CD8-positive, alpha-beta memory T cell (primary cell): ENCODE results near the gene GTPBP2. TPM values are rescaled to one million over a fixed set of nuclear protein-coding genes. Genes with fewer than 3 reads are reported as not detected.
A peak's percentile ranks its signal among the peaks of the same experiment; 100 is the strongest.

Source experiments
- CTCF ChIA-PET: fragments of 350-600 bp; sonication (Branson Sonifier 250); formaldehyde crosslinking; loops from one replicate; lab custom pipeline; 2021; ENCODE audit warnings: antibody characterized with exemption; lab: Charles Lee
- POLR2A ChIA-PET: fragments of 350-600 bp; sonication (Branson Sonifier 250); formaldehyde crosslinking; loops from one replicate; lab custom pipeline; 2021; ENCODE audit warnings: antibody characterized with exemption; lab: Charles Lee
- DNase-seq, 5 donors: peaks; one replicate each; pipeline versions ENCODE4 v3.0.0 to v3.0.0-alpha.2; 2020 to 2022; ENCODE audit warnings: mixed read lengths in 1 of 5
- H3K27ac ChIP-seq: one replicate; pipeline ENCODE4 v1.7.0; 2013; ENCODE audit warnings: low read depth, mild to moderate bottlenecking, low read length, moderate library complexity
- H3K27me3 ChIP-seq: 2 replicates; pipeline ENCODE4 v1.7.0; 2013; ENCODE audit warnings: low read length, mild to moderate bottlenecking; ENCODE audit not compliant: insufficient read depth, poor library complexity, severe bottlenecking
- H3K36me3 ChIP-seq: 2 replicates; pipeline ENCODE4 v1.7.0; 2013; ENCODE audit warnings: mild to moderate bottlenecking, low read length, moderate library complexity; ENCODE audit not compliant: insufficient read depth
- H3K4me1 ChIP-seq: 2 replicates; pipeline ENCODE4 v1.7.0; 2013; ENCODE audit warnings: mild to moderate bottlenecking, low read length, moderate library complexity; ENCODE audit not compliant: insufficient read depth
- H3K4me3 ChIP-seq: 2 replicates; pipeline ENCODE4 v1.7.0; 2013; ENCODE audit warnings: mild to moderate bottlenecking, low read length
- H3K9me3 ChIP-seq: 2 replicates; pipeline ENCODE4 v1.7.0; 2013; ENCODE audit warnings: mild to moderate bottlenecking, low read length
- H3K27ac Mint-ChIP-seq, 8 donors: one replicate each; pipeline ENCODE4 v1.8.0; 2020 to 2021; ENCODE audit warnings: mixed read lengths in 8 of 8, mild to moderate bottlenecking in 6 of 8, inconsistent platforms in 3 of 8, moderate library complexity in 3 of 8
- H3K27me3 Mint-ChIP-seq, 2 donors: one replicate each; pipeline ENCODE4 v1.8.0; 2020 to 2021; ENCODE audit warnings: mixed read lengths in 2 of 2, mild to moderate bottlenecking in 1 of 2, moderate library complexity in 1 of 2
- H3K36me3 Mint-ChIP-seq, 3 donors: one replicate each; pipeline ENCODE4 v1.8.0; 2020 to 2021; ENCODE audit warnings: mixed read lengths in 3 of 3, inconsistent platforms in 1 of 3, mild to moderate bottlenecking in 1 of 3
- H3K4me1 Mint-ChIP-seq, 3 donors: one replicate each; pipeline ENCODE4 v1.8.0; 2020 to 2021; ENCODE audit warnings: mixed read lengths in 3 of 3, inconsistent platforms in 1 of 3, mild to moderate bottlenecking in 1 of 3
- H3K4me3 Mint-ChIP-seq, 7 donors: one replicate each; pipeline ENCODE4 v1.8.0; 2020 to 2021; ENCODE audit warnings: mixed read lengths in 7 of 7, mild to moderate bottlenecking in 6 of 7, moderate library complexity in 4 of 7, inconsistent platforms in 2 of 7
- H3K9me3 Mint-ChIP-seq, 5 donors: one replicate each; pipeline ENCODE4 v1.8.0; 2020 to 2022; ENCODE audit warnings: mixed read lengths in 5 of 5, mild to moderate bottlenecking in 3 of 5, moderate library complexity in 2 of 5, inconsistent platforms in 1 of 5
- polyA plus RNA-seq: library from polyadenylated mRNA; unstranded; fragments of 300-500 nt; fragmentation: Illumina TruSeq; gene quantifications from one replicate; pipeline ENCODE4 v1.2.3, GENCODE V29; 2021
- total RNA-seq, 2 experiments: library from RNA; stranded (reverse); gene quantifications; one replicate each; pipeline ENCODE4 v1.2.3, GENCODE V29; 2021

The GTPBP2 gene
- total and polyA plus RNA-seq, 3 experiments from 2014 or later, result 3.9 to 45.4 (median 44.2) TPM

DNA sequence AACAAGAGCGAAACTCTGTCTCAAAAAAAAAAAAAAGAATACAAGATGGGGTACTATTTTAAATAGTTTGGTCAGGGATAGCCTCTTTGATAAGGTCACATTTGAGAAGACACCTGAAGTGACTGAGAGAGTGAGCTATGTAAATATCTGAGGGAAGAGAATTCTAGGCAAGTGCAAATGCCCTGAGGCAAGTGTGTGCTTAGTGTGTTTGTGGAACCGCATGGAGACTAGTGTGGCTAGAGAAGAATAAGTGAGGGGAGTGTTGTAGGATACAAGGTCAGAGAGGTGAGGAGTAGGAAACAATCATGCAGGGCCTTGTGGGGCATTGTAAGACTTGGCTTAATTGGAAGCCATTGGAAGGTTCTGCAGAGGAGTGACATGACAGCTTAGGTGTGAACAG, 19.2 kb upstream of the GTPBP2 start:
- POLR2A ChIA-PET, result no interaction called here
- H3K4me3 Mint-ChIP-seq, result no peak overlapping the region

DNA sequence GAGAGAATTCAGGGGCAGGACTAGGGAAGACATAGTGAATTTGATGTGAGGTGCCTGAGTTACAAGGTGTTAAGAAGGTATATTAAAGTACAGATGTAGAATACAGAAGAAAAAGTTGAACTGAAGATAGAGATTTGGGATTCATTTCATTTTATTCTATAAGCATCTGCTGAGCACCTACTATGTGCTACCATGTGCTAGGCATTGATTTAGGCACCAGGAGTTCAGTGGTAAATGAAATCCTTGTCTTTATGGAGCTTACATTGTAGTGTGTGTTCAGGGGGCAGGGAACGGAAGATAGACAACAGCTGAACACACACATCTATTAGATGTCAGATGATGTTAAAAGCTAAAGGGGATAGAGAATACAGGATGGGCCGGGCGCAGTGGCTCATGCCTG, 18.5 kb upstream of the GTPBP2 start:
- peaks cover 9 to 19% (median 14%) of the 10 kb centered on the region in 3 donors for H3K4me1 Mint-ChIP-seq
- ChIA-PET POLR2A (no interaction called here), CTCF (no interaction called here)
- Histone ChIP-seq H3K4me3 (no peak overlapping the region), H3K27ac (no peak overlapping the region), H3K27me3 (no peaks in the 10 kb centered on the region), H3K36me3 (no peaks in the 10 kb centered on the region), H3K9me3 (no peaks in the 10 kb centered on the region), H3K4me1 (peaks cover 4% of the 10 kb centered on the region)
- no peaks in the 10 kb centered on the region for H3K27me3 Mint-ChIP-seq
- DNase-seq, result no peak
- no peak overlapping the region for H3K27ac Mint-ChIP-seq
- no peaks in the 10 kb centered on the region for H3K9me3 Mint-ChIP-seq
- peaks cover 0 to 8% (median 4%) of the 10 kb centered on the region in 3 donors for H3K36me3 Mint-ChIP-seq
- H3K4me3 Mint-ChIP-seq, result no peak overlapping the region

More for the DNA sequence above, 19.2 kb upstream of the GTPBP2 start:
- no peak overlapping the region for H3K27ac Mint-ChIP-seq
- H3K36me3 Mint-ChIP-seq, result peaks cover 0 to 2% (median 0%) of the 10 kb centered on the region in 3 donors
- H3K4me1 ChIP-seq, result peaks cover 4% of the 10 kb centered on the region
- no peak overlapping the region for H3K27ac ChIP-seq
- no peaks in the 10 kb centered on the region for H3K27me3 ChIP-seq
- no peaks in the 10 kb centered on the region for H3K9me3 ChIP-seq
- H3K9me3 Mint-ChIP-seq, result no peaks in the 10 kb centered on the region
- DNase-seq, result no peak
- H3K27me3 Mint-ChIP-seq, result no peaks in the 10 kb centered on the region
- CTCF ChIA-PET, result no interaction called here
- no peaks in the 10 kb centered on the region for H3K36me3 ChIP-seq
- H3K4me3 ChIP-seq, result no peak overlapping the region
- H3K4me1 Mint-ChIP-seq, result peaks cover 9 to 18% (median 14%) of the 10 kb centered on the region in 3 donors

DNA sequence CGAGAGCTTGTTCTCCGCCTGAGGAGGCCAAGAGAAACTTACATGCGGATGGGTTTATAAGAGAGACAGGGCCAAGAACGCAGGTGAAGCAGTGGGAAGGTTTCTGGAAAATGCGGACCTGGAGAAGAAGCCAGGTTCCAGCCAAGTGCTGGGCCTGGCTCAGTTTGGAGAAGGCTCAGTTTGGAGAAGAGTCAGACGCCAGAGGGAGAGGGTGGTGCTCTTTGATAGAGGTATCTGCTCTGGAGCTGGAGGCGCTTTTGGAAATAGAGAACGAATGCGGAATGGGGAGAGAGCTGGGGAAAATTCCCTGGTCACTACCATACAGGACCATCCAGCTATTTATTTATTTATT, 16.5 kb upstream of the GTPBP2 start:
- peak overlapping the region in 6 of 8 donors; percentile 41 to 79 (median 73) for H3K27ac Mint-ChIP-seq
- no peak overlapping the region for H3K27ac ChIP-seq
- CTCF ChIA-PET, result interaction anchor here (1.0 to 1.6 kb wide), 2 partner anchors 9 to 21 kb away, joined by 3 to 6 read pairs; partner anchors contain the start of gene MAD2L1BP

DNA sequence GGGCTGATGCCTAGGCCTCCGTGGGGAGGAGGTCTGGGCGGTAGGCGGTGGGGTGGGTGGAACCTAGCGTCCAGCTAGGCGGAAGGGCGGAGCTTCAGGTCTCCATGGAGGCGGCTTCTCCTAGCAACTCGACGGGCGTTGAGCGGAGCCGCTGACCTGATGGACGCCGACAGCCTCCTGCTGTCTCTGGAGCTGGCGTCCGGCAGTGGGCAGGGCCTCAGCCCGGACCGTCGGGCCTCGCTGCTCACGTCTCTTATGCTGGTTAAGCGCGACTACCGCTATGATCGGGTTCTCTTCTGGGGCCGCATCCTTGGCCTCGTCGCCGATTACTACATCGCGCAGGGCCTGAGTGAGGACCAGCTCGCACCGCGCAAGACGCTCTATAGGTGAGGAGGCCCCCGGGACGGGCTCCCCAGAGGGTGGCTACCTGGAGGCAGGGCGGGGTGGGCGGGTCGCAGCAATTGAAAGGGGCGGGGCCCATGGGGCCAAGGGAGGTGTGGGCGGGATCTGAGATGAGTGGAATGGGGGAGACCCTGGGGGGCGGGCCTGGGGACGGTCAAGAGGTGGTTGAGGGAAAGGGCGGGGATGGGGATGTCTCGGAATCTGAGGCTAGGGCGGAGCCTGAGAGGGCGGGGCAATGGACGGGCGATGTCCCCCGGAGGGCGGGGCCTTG, 16.0 kb upstream of the GTPBP2 start, which contains the start of gene RSPH9:
RSPH9 (plus strand) TSS at position 97 of the 673 bp plus-strand sequence; CDS start at position 160, 63 bp downstream.
- Histone ChIP-seq H3K27ac (no peak within 1 kb of the TSS), H3K9me3 (no peaks in the 10 kb centered on the region), H3K27me3 (no peaks in the 10 kb centered on the region), H3K36me3 (peaks cover 12% of the 10 kb centered on the region), H3K4me1 (peaks cover 4% of the 10 kb centered on the region), H3K4me3 (peak within 1 kb of the TSS; percentile 50)
- Mint-ChIP-seq H3K27me3 (no peaks in the 10 kb centered on the region), H3K36me3 (peaks cover 0 to 26% (median 9%) of the 10 kb centered on the region in 3 donors), H3K4me1 (peaks cover 18 to 31% (median 23%) of the 10 kb centered on the region in 3 donors), H3K4me3 (peak within 1 kb of the TSS; percentile 2 to 81 (median 66)), H3K27ac (peak within 1 kb of the TSS in 6 of 8 donors; percentile 41 to 79 (median 73)), H3K9me3 (no peaks in the 10 kb centered on the region)
- DNase-seq, result peak; percentile 27 to 73 (median 45)
- ChIA-PET CTCF (interaction anchor here (1.0 to 1.6 kb wide), 3 partner anchors 9 to 21 kb away, joined by 3 to 6 read pairs (median 3); partner anchors contain the start of genes GTPBP2 and MAD2L1BP), POLR2A (no interaction called here)

More for the DNA sequence above, 16.5 kb upstream of the GTPBP2 start:
- peaks cover 7% of the 10 kb centered on the region for H3K36me3 ChIP-seq
- no peaks in the 10 kb centered on the region for H3K9me3 ChIP-seq
- POLR2A ChIA-PET, result no interaction called here
- Mint-ChIP-seq H3K4me3 (peak overlapping the region; percentile 2 to 81 (median 66)), H3K36me3 (peaks cover 0 to 21% (median 9%) of the 10 kb centered on the region in 3 donors), H3K27me3 (no peaks in the 10 kb centered on the region), H3K9me3 (no peaks in the 10 kb centered on the region), H3K4me1 (peaks cover 13 to 27% (median 18%) of the 10 kb centered on the region in 3 donors)
- H3K27me3 ChIP-seq, result no peaks in the 10 kb centered on the region
- H3K4me3 ChIP-seq, result peak overlapping the region; percentile 50
- peaks cover 4% of the 10 kb centered on the region for H3K4me1 ChIP-seq
- no peak for DNase-seq

DNA sequence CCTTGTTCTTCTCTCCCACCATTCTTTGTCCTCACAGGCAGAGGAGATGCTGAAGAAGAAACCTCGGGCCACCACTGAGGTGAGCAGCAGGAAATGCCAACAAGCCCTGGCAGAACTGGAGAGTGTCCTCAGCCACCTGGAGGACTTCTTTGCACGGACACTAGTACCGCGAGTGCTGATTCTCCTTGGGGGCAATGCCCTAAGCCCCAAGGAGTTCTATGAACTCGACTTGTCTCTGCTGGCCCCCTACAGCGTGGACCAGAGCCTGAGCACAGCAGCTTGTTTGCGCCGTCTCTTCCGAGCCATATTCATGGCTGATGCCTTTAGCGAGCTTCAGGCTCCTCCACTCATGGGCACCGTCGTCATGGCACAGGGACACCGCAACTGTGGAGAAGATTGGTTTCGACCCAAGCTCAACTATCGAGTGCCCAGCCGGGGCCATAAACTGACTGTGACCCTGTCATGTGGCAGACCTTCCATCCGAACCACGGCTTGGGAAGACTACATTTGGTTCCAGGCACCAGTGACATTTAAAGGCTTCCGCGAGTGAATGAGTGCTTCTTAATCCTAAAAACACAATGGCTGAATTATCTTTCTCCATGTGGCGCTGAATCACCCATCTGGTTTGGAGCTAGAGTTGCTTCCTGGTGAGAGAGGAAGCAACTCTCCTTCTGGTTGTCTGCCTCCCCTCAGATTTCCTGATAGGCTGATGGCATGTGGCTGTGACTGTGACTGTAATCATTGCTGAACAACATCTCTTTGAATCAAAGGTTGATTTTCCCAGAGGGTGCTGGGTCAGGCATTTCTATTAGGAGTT, 11.1 kb upstream of the GTPBP2 start:
- peak overlapping the region; percentile 24 for H3K27ac ChIP-seq
- no peaks in the 10 kb centered on the region for H3K27me3 ChIP-seq
- Mint-ChIP-seq H3K36me3 (peaks cover 0 to 57% (median 16%) of the 10 kb centered on the region in 3 donors), H3K27me3 (peaks cover 0 to 6% of the 10 kb centered on the region in 2 donors), H3K4me1 (peaks cover 38 to 70% (median 52%) of the 10 kb centered on the region in 3 donors), H3K27ac (peak overlapping the region in 1 of 8 donors; percentile 62), H3K9me3 (no peaks in the 10 kb centered on the region), H3K4me3 (peak overlapping the region in 3 of 7 donors; percentile 10 to 85 (median 32))
- no peak for DNase-seq
- peaks cover 24% of the 10 kb centered on the region for H3K36me3 ChIP-seq
- POLR2A ChIA-PET, result no interaction called here
- H3K4me1 ChIP-seq, result peaks cover 24% of the 10 kb centered on the region
- H3K4me3 ChIP-seq, result no peak overlapping the region
- no peaks in the 10 kb centered on the region for H3K9me3 ChIP-seq
- CTCF ChIA-PET, result no interaction called here

DNA sequence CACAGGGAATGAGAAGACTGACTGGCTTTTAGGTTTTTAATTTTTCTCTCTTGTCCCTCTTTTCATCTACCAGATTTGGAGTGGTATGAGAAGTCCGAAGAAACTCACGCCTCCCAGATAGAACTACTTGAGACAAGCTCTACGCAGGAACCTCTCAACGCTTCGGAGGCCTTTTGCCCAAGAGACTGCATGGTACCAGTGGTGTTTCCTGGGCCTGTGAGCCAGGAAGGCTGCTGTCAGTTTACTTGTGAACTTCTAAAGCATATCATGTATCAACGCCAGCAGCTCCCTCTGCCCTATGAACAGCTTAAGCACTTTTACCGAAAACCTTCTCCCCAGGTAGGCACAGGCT, 7.2 kb upstream of the GTPBP2 start:
- Mint-ChIP-seq H3K9me3 (no peaks in the 10 kb centered on the region), H3K27ac (peak overlapping the region; percentile 94 to 99 (median 96)), H3K36me3 (peaks cover 0 to 41% (median 8%) of the 10 kb centered on the region in 3 donors), H3K4me1 (peaks cover 38 to 60% (median 51%) of the 10 kb centered on the region in 3 donors), H3K27me3 (peaks cover 0 to 8% of the 10 kb centered on the region in 2 donors), H3K4me3 (peak overlapping the region; percentile 96 to 100 (median 97))
- peak overlapping the region; percentile 94 for H3K4me3 ChIP-seq
- peaks cover 19% of the 10 kb centered on the region for H3K36me3 ChIP-seq
- no peaks in the 10 kb centered on the region for H3K27me3 ChIP-seq
- DNase-seq, result no peak
- no peaks in the 10 kb centered on the region for H3K9me3 ChIP-seq
- CTCF ChIA-PET, result interaction anchor here (1.3 to 2.7 kb wide), 3 partner anchors 9 to 31 kb away, joined by 5 to 9 read pairs (median 6); partner anchors contain the start of gene RSPH9
- peaks cover 30% of the 10 kb centered on the region for H3K4me1 ChIP-seq
- peak overlapping the region; percentile 87 for H3K27ac ChIP-seq
- POLR2A ChIA-PET, result no interaction called here

DNA sequence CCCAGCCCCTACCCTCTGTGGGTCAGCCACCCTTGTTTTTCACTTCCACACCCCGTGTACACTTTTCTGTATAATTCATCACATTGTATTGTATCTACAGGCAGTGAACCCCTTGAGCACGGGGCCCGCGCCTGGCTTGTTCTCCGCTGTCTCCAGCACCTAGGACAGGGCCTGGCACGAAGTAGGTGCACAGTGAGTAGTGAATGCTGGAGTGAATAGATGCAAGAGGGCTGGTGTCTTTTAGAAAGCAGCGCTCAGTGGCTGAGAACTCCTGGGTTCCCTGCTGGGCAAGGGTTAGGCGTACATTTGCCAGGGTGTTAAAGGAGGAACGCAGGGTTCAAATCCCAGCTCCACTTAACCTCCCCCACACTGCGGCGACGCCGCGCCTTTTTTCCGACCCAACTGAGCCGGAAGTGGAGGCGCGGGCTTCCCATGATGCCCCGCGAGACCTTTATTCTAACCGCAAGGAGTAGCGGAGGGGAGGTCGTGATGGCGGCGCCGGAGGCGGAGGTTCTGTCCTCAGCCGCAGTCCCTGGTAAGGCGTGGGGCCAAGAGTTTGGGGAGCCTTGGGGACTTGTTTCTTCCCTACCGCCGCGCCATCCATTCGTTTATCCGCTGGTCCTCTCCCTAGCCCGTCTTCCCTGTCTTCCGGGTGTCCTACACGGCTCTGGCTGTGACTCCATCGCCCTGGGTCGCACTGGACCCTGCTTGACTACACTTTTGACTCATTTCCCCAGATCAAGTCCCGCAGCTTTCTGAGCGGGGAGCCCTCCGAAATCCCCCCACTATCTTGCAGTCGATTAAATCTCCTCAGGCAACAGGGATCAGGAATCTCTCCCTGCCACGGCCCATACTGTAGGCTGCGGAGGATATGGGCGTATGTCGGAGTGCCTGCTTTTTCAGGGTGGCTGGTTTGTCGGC, 6.6 kb upstream of the GTPBP2 start, which contains the start of gene MAD2L1BP:
MAD2L1BP (plus strand) TSS at position 454 of the 921 bp plus-strand sequence; CDS start at position 490, 36 bp downstream.
- H3K4me3 ChIP-seq, result peak within 1 kb of the TSS; percentile 94
- H3K9me3 ChIP-seq, result no peaks in the 10 kb centered on the region
- peaks cover 18% of the 10 kb centered on the region for H3K36me3 ChIP-seq
- H3K4me1 Mint-ChIP-seq, result peaks cover 37 to 62% (median 55%) of the 10 kb centered on the region in 3 donors
- peaks cover 30% of the 10 kb centered on the region for H3K4me1 ChIP-seq
- DNase-seq, result peak; percentile 72 to 89 (median 82)
- peaks cover 0 to 36% (median 6%) of the 10 kb centered on the region in 3 donors for H3K36me3 Mint-ChIP-seq
- H3K9me3 Mint-ChIP-seq, result no peaks in the 10 kb centered on the region
- peaks cover 0 to 8% of the 10 kb centered on the region in 2 donors for H3K27me3 Mint-ChIP-seq
- peak within 1 kb of the TSS; percentile 96 to 100 (median 97) for H3K4me3 Mint-ChIP-seq
- peak within 1 kb of the TSS; percentile 94 to 99 (median 96) for H3K27ac Mint-ChIP-seq
- POLR2A ChIA-PET, result interaction anchor here (1.0 kb wide), 1 partner anchor 62 kb away, joined by 3 read pairs; no protein-coding TSS in a partner anchor
- peak within 1 kb of the TSS; percentile 87 for H3K27ac ChIP-seq
- H3K27me3 ChIP-seq, result no peaks in the 10 kb centered on the region
- CTCF ChIA-PET, result interaction anchor here (1.3 to 2.7 kb wide), 3 partner anchors 10 to 32 kb away, joined by 5 to 9 read pairs (median 6); partner anchors contain the start of gene RSPH9
